ENCODE data around the gene NLRC4.
"Not testable (repeated sequence)": the region's sequence is repeated elsewhere in the genome, so short reads cannot be mapped to it uniquely, and the experiment has no call there.

The NLRC4 gene, protein sequence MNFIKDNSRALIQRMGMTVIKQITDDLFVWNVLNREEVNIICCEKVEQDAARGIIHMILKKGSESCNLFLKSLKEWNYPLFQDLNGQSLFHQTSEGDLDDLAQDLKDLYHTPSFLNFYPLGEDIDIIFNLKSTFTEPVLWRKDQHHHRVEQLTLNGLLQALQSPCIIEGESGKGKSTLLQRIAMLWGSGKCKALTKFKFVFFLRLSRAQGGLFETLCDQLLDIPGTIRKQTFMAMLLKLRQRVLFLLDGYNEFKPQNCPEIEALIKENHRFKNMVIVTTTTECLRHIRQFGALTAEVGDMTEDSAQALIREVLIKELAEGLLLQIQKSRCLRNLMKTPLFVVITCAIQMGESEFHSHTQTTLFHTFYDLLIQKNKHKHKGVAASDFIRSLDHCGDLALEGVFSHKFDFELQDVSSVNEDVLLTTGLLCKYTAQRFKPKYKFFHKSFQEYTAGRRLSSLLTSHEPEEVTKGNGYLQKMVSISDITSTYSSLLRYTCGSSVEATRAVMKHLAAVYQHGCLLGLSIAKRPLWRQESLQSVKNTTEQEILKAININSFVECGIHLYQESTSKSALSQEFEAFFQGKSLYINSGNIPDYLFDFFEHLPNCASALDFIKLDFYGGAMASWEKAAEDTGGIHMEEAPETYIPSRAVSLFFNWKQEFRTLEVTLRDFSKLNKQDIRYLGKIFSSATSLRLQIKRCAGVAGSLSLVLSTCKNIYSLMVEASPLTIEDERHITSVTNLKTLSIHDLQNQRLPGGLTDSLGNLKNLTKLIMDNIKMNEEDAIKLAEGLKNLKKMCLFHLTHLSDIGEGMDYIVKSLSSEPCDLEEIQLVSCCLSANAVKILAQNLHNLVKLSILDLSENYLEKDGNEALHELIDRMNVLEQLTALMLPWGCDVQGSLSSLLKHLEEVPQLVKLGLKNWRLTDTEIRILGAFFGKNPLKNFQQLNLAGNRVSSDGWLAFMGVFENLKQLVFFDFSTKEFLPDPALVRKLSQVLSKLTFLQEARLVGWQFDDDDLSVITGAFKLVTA

DNA sequence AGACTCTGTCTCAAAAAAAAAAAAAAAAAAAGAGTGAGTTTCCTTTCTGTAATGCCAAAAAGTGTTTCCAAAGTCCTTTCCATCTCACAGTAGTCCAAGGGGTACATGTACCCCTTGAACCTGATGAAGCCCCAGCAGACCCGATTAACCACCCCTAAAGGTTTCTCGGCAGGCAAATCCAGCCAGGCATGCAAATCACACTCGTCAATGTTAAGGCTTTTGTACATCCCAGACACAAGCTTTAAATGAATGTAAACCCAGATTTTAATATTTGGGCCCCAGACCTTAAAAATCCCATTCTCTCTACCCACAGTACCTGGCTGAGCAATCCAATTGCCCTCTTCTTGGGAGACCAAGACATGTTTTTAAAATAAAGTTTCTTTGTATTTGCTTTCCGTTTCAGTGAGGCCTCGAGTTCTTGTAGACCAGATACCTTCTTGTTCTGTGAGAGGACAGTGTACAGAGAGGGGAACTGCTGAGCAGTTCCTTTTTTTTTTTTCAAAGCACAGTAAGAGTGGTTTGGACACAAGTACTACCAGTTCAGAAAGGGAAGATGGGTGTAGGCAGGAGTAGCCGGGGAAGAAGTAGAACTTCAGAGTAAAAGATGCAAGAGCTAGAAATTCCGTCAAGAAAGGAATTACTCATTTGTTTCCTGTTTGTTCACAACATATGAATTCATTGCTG is at the start of gene NLRC4:
Gene NLRC4, minus strand, starts transcription at position 465 of the 684 bp plus-strand sequence. CDS start 8,111 bp downstream, outside the sequence.
- Histone ChIP-seq H3K4me3 (ENCODE audit: low read length) (no peak within 1 kb of the TSS), H3K9me3 (ENCODE audit: insufficient read depth, low read depth, low read length) (no peaks in the 10 kb centered on the region), H3K9ac (ENCODE audit: low read depth, low read length) (no peak within 1 kb of the TSS), H3K4me1 (ENCODE audit: insufficient read depth, low read length) (no peaks in the 10 kb centered on the region), H3K27ac (ENCODE audit: low read length) (no peak within 1 kb of the TSS), H3K27me3 (ENCODE audit: insufficient read depth, low read length) (no peaks in the 10 kb centered on the region; the same call in 1 of the 2 replicates), H3K36me3 (ENCODE audit: insufficient read depth, low read depth, low read length) (no peaks in the 10 kb centered on the region)

DNA sequence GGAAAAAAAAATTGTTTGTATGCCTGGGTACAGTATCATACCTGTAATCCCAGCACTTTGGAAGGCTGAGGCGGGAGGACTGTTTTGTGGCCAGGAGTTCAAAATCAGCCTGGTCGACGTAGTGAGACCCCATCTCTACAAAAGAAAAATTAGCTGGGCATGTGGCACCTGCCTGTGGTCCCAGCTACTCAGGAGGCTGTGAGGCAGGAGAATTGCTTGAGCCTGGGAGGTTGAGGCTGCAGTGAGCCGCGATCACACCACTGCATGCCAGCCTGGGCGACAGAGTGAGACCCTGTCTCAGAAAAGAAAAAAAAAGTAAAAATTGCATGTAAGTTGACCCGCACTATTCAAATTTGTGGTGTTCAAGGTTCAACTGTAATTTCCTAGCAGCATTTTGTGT is 45.9 kb upstream of the NLRC4 start:
- Histone ChIP-seq H3K4me1 (ENCODE audit: insufficient read depth, low read length) (no peaks in the 10 kb centered on the region), H3K27me3 (ENCODE audit: insufficient read depth, low read length) (no peaks in the 10 kb centered on the region), H3K4me3 (ENCODE audit: low read length) (no peak overlapping the region), H3K9me3 (ENCODE audit: insufficient read depth, low read depth, low read length) (no peaks in the 10 kb centered on the region), H3K9ac (ENCODE audit: low read depth, low read length) (no peak overlapping the region), H3K36me3 (ENCODE audit: insufficient read depth, low read depth, low read length) (peaks cover 10% of the 10 kb centered on the region; the same call in 1 of the 2 replicates), H3K27ac (ENCODE audit: low read length) (no peak overlapping the region)

DNA sequence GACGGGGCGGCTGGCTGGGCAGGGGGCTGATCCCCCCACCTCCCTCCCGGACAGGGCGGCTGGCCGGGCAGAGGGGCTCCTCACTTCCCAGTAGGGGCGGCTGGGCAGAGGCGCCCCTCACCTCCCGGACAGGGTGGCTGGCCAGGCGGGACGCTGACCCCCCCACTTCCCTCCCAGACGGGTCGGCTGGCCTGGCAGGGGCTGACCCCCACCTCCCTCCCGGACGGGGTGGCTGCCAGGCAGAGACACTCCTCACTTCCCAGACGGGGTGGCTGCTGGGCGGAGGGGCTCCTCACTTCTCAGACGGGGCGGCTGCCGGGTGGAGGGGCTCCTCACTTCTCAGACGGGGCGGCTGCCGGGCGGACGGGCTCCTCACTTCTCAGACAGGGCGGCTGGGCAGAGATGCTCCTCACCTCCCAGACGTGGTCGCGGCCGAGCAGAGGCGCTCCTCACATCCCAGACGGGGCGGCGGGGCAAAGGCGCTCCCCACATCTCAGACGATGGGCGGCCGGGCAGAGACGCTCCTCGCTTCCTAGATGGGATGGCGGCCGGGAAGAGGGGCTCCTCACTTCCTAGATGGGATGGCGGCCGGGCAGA is 29.4 kb upstream of the NLRC4 start:
- not testable (repeated sequence) for H3K4me3 ChIP-seq (ENCODE audit: low read length); H3K4me1 ChIP-seq (ENCODE audit: insufficient read depth, low read length); H3K27me3 ChIP-seq (ENCODE audit: insufficient read depth, low read length); H3K9me3 ChIP-seq (ENCODE audit: insufficient read depth, low read depth, low read length); H3K9ac ChIP-seq (ENCODE audit: low read depth, low read length); H3K27ac ChIP-seq (ENCODE audit: low read length)
- H3K36me3 ChIP-seq (ENCODE audit: insufficient read depth, low read depth, low read length), result peaks cover 14% of the 10 kb centered on the region; the same call in 1 of the 2 replicates

DNA sequence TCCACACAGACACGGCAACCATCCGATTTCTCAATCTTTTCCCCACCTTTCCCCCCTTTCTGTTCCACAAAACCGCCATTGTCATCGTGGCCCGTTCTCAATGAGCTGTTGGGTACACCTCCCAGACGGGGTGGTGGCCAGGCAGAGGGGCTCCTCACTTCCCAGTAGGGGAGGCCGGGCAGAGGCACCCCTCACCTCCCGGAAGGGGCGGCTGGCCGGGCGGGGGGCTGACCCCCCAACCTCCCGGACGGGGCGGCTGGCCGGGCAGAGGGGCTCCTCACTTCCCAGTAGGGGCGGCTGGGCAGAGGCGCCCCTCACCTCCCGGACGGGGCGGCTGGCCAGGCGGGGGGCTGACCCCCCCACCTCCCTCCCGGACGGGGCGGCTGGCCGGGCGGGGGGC is 28.8 kb upstream of the NLRC4 start:
- not testable (repeated sequence) for H3K4me3 ChIP-seq (ENCODE audit: low read length); H3K9me3 ChIP-seq (ENCODE audit: insufficient read depth, low read depth, low read length); H3K27ac ChIP-seq (ENCODE audit: low read length); H3K4me1 ChIP-seq (ENCODE audit: insufficient read depth, low read length); H3K9ac ChIP-seq (ENCODE audit: low read depth, low read length); H3K27me3 ChIP-seq (ENCODE audit: insufficient read depth, low read length)
- H3K36me3 ChIP-seq (ENCODE audit: insufficient read depth, low read depth, low read length), result peaks cover 14% of the 10 kb centered on the region; the same call in 1 of the 2 replicates

DNA sequence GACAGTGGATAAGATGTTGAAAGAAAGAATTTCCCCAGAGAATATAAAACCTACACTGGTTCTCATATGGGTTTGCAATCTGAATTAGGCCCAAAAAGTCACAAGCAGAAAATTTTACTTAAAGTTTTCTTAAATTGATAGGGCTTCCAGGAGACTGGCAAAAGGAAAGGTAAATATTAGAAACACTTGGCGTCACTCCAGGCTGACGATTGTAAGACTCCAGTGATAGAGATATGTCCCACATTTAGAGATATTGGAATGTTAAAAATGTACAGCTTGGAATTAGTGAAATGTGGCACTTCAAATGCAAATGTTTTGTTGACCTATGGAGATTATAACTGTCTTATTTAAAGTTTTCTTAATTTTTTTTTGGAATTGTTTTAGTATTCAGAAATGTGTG is 27.1 kb upstream of the NLRC4 start:
- Histone ChIP-seq H3K9ac (ENCODE audit: low read depth, low read length) (no peak overlapping the region), H3K27ac (ENCODE audit: low read length) (no peak overlapping the region), H3K36me3 (ENCODE audit: insufficient read depth, low read depth, low read length) (peaks cover 14% of the 10 kb centered on the region; the same call in 1 of the 2 replicates), H3K9me3 (ENCODE audit: insufficient read depth, low read depth, low read length) (no peaks in the 10 kb centered on the region), H3K4me3 (ENCODE audit: low read length) (no peak overlapping the region), H3K4me1 (ENCODE audit: insufficient read depth, low read length) (no peaks in the 10 kb centered on the region; the same call in 1 of the 2 replicates), H3K27me3 (ENCODE audit: insufficient read depth, low read length) (no peaks in the 10 kb centered on the region)

DNA sequence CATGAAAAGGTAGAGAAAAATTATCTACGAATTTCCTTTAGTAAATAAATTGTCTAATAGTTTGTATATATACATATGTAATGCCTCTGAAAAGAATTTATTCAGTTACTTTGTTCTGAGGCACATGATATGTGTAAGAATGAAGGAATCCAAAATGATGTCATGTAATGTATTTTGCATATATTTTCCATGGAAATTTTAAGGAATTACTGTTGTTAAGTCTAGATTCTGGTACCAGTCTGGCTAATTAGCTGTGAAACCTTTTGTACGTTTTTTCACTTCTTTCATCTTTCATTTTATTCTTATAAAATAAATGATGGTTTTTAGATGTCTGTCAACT is 25.3 kb upstream of the NLRC4 start:
- no peak overlapping the region for H3K27ac ChIP-seq (ENCODE audit: low read length)

DNA sequence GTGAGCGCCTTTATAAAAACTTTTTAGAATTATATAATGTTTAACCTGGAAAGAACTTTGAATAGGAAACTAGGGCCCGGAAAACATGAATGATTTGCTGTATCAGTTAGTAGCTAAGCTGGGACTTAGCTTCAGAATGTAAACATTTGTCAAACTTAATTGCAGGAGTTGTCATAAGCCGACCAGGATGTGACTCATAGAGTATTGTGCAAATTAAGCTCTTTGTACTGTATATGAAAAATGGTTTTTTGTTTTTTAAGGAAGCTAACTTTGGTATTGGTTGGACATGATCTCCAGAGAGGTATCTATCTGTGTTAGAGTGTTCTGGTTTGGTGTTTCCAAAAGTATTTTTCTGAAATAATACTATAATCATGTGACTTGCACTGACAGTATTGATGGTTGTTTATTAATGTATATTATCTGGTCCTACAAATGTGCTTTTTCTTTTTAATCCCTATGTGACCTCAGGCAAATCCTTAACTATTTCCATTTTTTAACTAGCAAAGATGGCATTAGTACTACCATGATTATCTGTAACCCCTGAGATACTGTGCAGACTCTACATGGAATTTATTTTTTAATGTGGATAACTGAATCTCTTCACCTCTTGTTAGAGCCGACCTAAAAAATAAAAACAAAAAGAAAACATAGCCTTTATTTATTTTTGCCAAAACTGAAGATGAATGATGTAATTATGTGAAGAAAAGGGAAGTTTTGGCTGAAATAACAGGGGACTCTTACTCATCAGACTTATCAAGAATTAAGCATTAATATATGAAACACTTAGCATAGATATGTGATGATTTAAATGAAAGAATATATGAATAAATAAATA is 24.7 kb upstream of the NLRC4 start:
- peaks cover 8% of the 10 kb centered on the region; the same call in 1 of the 2 replicates for H3K36me3 ChIP-seq (ENCODE audit: insufficient read depth, low read depth, low read length)
- H3K9ac ChIP-seq (ENCODE audit: low read depth, low read length), result no peak overlapping the region
- H3K4me3 ChIP-seq (ENCODE audit: low read length), result no peak overlapping the region
- H3K9me3 ChIP-seq (ENCODE audit: insufficient read depth, low read depth, low read length), result no peaks in the 10 kb centered on the region
- H3K27ac ChIP-seq (ENCODE audit: low read length), result no peak overlapping the region
- no peaks in the 10 kb centered on the region for H3K27me3 ChIP-seq (ENCODE audit: insufficient read depth, low read length)
- no peaks in the 10 kb centered on the region; the same call in 1 of the 2 replicates for H3K4me1 ChIP-seq (ENCODE audit: insufficient read depth, low read length)

More for the DNA sequence above, 25.3 kb upstream of the NLRC4 start:
- Histone ChIP-seq H3K9ac (ENCODE audit: low read depth, low read length) (no peak overlapping the region), H3K36me3 (ENCODE audit: insufficient read depth, low read depth, low read length) (peaks cover 9% of the 10 kb centered on the region; the same call in 1 of the 2 replicates), H3K4me1 (ENCODE audit: insufficient read depth, low read length) (no peaks in the 10 kb centered on the region; the same call in 1 of the 2 replicates), H3K4me3 (ENCODE audit: low read length) (no peak overlapping the region), H3K9me3 (ENCODE audit: insufficient read depth, low read depth, low read length) (no peaks in the 10 kb centered on the region), H3K27me3 (ENCODE audit: insufficient read depth, low read length) (no peaks in the 10 kb centered on the region)

DNA sequence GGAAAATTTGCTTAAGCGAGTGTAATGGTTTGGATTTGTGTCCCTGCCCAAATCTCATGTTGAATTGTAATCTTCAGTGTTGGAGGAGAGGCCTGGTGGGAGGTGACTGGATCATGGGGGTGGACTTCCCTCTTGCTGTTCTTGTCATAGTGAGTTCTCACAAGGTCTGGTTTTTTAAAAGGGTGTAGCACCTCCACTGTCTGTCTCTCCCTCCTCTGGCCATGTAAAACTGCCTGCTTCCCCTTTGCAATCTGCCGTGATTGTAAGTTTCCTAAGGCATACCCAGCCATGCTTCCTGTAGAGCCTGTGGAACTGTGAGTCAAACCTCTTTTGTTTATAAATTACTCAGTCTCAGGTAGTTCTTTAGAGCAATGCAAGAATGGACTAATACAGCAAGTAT is 19.6 kb upstream of the NLRC4 start:
- H3K27ac ChIP-seq (ENCODE audit: low read length), result no peak overlapping the region
- H3K4me3 ChIP-seq (ENCODE audit: low read length), result no peak overlapping the region
- no peaks in the 10 kb centered on the region for H3K36me3 ChIP-seq (ENCODE audit: insufficient read depth, low read depth, low read length)
- H3K4me1 ChIP-seq (ENCODE audit: insufficient read depth, low read length), result no peaks in the 10 kb centered on the region; the same call in 1 of the 2 replicates
- H3K27me3 ChIP-seq (ENCODE audit: insufficient read depth, low read length), result no peaks in the 10 kb centered on the region
- no peak overlapping the region for H3K9ac ChIP-seq (ENCODE audit: low read depth, low read length)
- H3K9me3 ChIP-seq (ENCODE audit: insufficient read depth, low read depth, low read length), result no peaks in the 10 kb centered on the region

DNA sequence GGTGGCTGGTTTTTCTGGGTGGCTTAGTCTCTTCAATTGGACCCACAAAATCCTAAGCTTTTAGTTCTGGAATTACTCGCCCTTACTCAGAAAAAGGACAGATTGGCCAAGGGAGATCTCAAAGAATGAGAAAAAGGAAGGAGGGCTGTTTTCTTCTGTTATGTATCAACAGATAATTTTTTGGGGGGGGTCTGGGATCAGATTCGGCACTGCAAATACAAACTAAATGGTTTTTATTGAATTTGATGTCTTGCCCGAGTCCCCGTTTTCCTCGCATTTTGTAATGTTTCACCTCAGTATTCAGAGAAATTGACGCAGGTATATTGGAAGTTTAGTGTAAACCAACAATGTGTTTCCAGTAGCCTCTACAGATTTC is 13.8 kb upstream of the NLRC4 start:
- Histone ChIP-seq H3K36me3 (ENCODE audit: insufficient read depth, low read depth, low read length) (no peaks in the 10 kb centered on the region), H3K27me3 (ENCODE audit: insufficient read depth, low read length) (no peaks in the 10 kb centered on the region; the same call in 1 of the 2 replicates), H3K9me3 (ENCODE audit: insufficient read depth, low read depth, low read length) (no peaks in the 10 kb centered on the region), H3K4me3 (ENCODE audit: low read length) (peak overlapping the region; percentile 92), H3K9ac (ENCODE audit: low read depth, low read length) (peak overlapping the region; percentile 83), H3K4me1 (ENCODE audit: insufficient read depth, low read length) (no peaks in the 10 kb centered on the region), H3K27ac (ENCODE audit: low read length) (no peak overlapping the region)

DNA sequence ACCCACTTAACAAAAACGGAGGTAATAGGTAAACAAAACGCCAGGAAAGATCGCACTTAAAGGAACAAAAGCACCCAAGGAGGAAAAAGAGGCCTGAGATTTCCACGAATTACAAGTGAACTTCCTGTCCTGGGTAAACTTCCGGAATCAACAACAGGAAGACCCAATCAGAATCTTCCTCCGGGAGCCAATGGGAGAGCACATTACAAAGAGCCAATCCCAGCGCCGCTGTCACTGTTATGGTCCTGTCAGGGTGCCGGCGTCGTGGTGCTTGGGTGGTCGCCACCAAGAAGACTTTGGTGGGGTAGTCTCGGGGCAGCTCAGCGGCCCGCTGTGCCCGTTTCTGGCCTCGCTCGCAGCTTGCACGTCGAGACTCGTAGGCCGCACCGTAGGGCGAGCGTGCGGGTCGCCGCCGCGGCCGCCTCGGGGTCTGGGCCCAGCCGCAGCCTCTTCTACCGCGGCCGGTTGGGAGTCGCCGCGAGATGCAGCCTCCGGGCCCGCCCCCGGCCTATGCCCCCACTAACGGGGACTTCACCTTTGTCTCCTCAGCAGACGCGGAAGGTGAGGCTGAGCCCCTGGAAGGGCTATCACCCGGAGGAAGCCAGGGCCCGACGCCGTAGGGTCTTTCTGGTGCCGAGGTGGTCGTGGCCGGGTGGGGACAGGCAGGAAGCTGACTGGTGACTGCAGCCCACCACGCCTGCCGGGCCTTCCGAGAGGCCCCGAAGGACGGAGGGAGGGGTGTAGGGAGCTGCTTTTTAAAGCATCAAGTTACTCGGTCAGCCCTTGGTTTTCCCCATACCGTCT is 13.2 kb upstream of the NLRC4 start, which contains the start of gene YIPF4:
Gene YIPF4, plus strand, starts transcription at position 231 of the 804 bp plus-strand sequence. Its CDS starts 252 bp downstream, at position 483.
- Histone ChIP-seq H3K4me1 (ENCODE audit: insufficient read depth, low read length) (no peaks in the 10 kb centered on the region), H3K4me3 (ENCODE audit: low read length) (peak within 1 kb of the TSS; percentile 92), H3K9ac (ENCODE audit: low read depth, low read length) (peak within 1 kb of the TSS; percentile 83)

More for the DNA sequence above, 13.2 kb upstream of the NLRC4 start, which contains the start of gene YIPF4:
- no peaks in the 10 kb centered on the region for H3K9me3 ChIP-seq (ENCODE audit: insufficient read depth, low read depth, low read length)
- H3K36me3 ChIP-seq (ENCODE audit: insufficient read depth, low read depth, low read length), result no peaks in the 10 kb centered on the region
- H3K27ac ChIP-seq (ENCODE audit: low read length), result peak within 1 kb of the TSS; percentile 23
- no peaks in the 10 kb centered on the region; the same call in 1 of the 2 replicates for H3K27me3 ChIP-seq (ENCODE audit: insufficient read depth, low read length)
